Activated CD8-positive, alpha-beta memory T cell treated with anti-CD3 and anti-CD28 coated beads, Interleukin-2, amount 50 U/mL, for 4 hours (primary cell): Measurements from ENCODE around the gene SMIM5.
A peak's percentile ranks its signal among the peaks of the same experiment; 100 is the strongest.

Source experiments
- DNase-seq: peaks from one replicate; pipeline ENCODE4 v3.0.0-alpha.2; 2020

Gene SMIM5

DNA sequence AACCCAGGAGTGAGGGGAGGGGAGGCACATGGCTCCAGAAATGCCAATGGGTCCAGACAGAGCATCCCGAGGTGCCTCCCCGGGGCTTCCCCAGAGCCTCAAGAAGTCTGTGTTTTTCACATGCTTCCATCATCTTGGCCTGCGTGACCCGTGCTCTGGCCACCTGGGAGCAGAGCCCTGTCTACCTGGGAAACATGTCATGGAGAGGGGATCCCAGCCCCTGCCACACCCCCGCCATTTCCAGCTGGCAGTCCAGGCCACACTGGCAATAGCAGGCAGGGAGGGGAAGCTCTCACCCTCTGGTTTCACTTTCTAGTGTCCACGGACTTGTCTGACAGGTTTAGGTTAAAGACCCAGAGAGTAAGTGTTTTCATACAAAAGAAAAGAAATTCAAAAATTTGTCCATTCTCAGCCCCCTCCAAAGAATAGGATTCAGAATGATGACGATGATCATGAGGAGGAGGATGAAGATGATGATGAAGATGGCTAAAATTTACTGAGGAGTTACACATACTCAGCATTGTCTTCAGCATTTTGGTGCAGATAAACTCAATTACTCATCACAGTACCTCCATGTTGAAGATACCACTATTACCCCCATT lies 9.0 kb downstream of the SMIM5 start:
- no peak for DNase-seq

DNA sequence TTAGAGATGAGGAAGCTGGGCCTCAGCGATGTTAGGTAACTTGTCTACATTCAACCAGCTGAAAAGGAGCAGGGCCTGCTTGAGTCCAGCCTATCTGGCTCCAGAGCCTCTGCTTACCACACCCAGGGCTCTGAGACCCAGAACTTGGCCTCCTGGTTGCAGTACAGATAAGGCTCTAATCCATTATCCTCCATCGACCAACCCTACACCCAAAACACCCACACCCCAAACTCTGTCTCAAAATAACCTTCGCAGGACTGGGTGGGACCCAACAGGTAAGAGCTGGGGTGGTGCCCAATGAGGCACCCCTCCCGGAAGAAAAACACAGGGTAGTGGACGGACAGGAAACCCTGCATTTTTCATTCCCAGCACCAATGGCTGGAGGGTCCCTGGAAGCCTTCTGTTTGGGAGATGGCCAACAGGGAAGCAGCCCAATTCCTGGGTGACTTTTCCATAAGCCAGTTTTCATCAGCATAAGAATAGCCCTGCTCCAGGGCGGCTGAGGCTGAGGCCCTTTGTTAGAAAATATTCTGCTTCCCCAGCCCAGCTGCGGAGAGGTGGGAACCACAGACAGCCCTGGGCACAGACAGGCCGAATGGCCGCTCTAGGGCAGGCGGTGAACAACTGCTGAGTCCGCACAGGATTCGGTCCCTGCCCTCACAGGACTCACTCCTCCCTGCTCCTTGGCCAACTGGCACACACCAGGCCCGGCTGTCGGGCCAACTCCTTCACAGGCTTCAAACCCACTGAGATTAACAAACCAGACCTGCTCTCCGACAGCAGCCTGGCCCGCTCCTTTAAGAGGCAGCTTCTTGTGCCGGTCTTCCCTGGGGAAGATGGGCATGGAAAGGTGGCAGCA lies 9.8 kb downstream of the SMIM5 start:
- DNase-seq = no peak

DNA sequence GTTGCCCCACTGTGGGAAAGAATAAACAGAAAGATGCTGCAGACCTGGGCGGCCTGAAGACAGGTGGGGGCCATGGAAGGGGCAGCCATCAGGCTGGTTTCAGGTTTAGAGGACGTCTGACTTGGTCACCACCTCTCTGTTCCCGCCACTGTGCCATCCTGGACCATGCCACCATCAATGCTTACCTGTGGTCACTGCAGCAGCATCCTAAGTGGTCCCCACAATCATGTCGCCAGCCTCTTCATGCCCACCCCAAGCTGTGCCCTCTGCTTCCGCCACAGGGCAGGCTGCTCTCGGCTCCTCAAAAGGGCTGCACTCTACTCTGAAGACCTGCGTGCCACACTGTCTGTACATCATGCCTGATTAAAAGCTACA lies 10.4 kb downstream of the SMIM5 start:
- DNase-seq = no peak

GRCh38 chr17:75645501-75645888 lies 12.3 kb downstream of the SMIM5 start:
- no peak for DNase-seq

- DNase-seq = no peak
Observed at GRCh38 chr17:75645889-75646637, 12.8 kb downstream of the SMIM5 start.

DNA sequence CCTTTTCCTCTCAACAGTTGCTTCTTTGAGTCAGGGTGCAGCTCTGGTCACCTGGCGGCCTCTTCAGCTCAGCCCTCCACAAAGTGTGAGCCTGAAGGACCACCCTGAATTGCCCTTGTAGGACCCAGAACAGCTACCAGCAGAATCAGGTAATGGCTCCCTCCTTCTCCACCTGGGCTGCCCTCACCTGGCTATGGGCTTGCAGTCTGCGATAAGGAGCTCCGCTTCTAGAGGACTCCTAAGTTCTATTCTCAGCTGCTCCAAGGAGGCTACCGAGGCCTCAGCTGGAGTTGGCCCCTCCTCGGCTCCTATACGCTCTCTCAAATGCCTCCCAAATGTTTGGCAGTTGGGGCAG lies 13.4 kb downstream of the SMIM5 start:
- no peak for DNase-seq

- DNase-seq = no peak
Observed at GRCh38 chr17:75647061-75647460, 13.8 kb downstream of the SMIM5 start.

DNA sequence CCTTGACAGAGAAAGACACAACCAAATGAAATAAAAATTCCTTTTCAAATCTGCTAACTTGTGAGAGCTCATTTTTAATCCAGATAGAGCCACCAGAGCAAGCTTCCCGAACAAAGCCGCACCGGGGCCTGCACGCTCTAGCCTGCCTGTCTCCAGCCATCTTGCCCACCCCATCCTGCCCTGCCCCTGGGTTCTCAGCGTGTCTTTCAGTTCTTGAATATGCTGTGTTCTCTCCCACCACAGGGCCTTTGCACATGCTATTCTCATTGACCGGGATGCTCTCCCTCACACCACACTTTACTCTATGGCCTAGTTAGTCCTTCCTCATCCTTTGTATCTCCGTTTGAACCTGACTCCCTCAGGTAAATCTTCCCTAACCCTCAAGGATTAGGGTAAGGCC lies 14.7 kb downstream of the SMIM5 start:
- no peak for DNase-seq

DNA sequence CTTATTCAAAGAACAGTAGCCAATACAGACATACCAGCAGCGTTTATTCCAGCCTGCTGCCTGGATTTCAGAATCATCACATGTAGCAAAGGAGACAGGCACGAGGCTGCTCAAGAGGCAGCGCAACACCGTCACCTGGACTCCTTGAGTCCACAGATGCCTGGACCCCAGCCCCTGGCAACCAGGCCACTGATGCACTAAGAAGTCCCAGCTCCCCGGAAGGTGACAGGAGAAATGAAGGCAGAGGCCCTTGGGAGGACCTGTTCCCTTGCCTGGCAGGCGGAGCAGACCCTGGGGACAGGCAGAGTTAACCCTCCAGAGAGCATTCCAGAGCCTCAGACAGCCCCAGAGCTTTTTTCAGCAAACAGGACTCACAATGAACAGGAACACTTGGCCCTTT lies 16.5 kb downstream of the SMIM5 start:
- no peak for DNase-seq

- DNase-seq = no peak
Observed at GRCh38 chr17:75650874-75651273, 17.6 kb downstream of the SMIM5 start.

DNA sequence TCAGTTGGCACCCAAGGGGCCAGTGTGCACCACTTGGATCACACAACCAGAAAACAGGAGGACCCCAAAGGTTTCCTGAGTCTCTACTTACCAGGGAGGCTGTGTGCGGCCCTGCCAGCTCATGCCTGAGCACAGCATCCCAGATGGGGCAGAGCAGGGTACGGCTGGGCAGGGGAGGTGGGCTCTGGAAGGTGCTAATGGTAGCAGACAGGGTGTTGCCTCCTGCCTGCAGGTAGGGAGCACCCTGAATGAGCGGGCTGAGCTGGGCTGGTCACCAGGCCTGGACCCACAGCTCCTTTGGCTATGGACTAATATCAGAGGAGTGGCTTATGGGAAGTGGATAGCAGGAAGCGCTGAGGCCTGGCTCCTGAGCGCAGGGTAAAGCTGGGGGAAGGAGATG lies 19.1 kb downstream of the SMIM5 start:
- no peak for DNase-seq

GRCh38 chr17:75652934-75653549 lies 19.8 kb downstream of the SMIM5 start:
- no peak for DNase-seq

DNA sequence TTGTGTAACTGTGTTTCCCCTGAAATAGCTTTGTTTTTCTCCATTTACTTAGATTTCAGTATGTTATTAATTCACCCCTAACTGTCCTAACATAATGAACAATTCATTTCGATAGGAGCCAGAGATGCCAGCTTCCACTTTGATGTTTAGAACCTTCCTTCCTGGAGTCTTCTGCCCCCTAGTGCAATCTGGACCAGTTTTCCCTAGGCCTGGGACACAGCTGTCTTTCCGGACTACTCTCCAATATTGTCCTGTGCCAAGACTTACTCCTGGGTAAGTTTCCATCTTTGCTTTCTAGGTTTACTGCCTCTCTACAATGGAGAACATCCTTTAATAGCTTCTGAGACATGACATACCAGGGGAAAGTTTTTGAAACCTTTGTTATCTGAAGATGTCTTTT lies 20.9 kb downstream of the SMIM5 start:
- no peak for DNase-seq

GRCh38 chr17:75658237-75658636 lies 25.0 kb downstream of the SMIM5 start:
- DNase-seq = no peak

DNA sequence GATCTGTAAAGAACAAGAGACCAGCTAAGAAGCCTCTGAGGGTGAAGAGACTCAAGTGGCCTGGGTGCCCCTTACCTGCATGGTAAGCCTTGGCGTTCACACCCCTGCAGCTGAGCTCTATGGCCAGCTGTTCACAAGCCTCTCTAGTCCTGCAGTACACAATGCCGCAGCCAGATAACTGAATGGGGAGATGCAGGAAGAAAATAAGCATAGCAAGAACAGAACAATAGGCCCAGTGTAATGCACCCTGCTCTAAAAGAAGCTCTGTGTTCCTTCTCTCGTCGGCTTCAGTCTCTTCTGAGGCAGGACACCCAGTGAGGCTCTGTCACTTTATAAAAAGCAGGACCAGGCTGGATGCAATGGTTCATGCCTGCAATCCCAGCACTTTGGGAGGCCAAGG lies 28.3 kb downstream of the SMIM5 start:
- no peak for DNase-seq

- DNase-seq = no peak
Observed at GRCh38 chr17:75662511-75662910, 29.3 kb downstream of the SMIM5 start.

- no peak for DNase-seq
Observed at GRCh38 chr17:75664099-75664549, 30.9 kb downstream of the SMIM5 start.

GRCh38 chr17:75665981-75666380 lies 32.7 kb downstream of the SMIM5 start:
- no peak for DNase-seq

GRCh38 chr17:75666959-75667790 lies 33.9 kb downstream of the SMIM5 start, which contains the start of the genes RECQL5 and SAP30BP:
RECQL5 (minus strand) TSS chr17:75667154; CDS start chr17:75666557, 597 bp downstream.
SAP30BP (plus strand) TSS chr17:75667338; CDS start chr17:75667373, 35 bp downstream.
- peak; percentile 98 for DNase-seq

GRCh38 chr17:75667825-75668224 lies 34.6 kb downstream of the SMIM5 start:
- DNase-seq = no peak

DNA sequence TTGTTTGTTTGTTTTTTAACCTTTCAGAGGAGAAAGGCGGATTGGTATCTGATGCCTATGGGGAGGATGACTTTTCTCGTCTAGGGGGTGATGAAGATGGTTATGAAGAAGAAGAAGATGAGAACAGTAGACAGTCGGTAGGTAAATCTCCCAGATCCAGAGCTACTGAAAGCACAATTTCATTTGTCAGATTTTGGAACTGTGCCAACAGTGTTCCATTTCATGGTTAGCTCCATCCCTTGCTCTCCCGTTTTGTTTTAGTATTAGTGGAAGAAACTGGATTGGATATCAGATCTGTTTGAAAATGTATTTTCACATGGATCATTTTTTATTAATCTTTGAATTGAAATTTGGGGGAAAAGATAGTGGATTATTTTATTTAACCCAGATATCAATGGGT lies 35.3 kb downstream of the SMIM5 start:
- no peak for DNase-seq

DNA sequence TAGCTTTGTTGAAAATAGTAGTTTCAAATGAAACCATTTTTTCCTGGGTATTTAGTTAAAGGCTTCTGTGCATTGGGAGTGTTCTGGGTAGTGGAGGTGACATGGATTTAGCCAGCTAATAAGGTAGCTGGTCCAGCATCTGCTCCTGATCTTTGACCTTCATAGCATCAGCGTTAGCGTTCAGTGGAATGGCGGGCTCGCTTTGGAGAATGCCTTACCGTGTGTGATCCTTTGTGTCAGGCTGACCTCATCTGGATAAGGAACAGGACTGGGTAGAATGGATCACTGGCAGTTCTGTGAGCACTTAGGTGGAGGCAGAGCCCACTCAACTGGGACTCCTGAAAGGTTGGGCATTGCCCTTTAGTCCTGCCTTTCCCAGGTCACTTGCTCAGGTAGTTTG lies 37.6 kb downstream of the SMIM5 start:
- no peak for DNase-seq
